ENCODE data around the gene TAF6.

Gene TAF6

GRCh38 chr7:100119072-100119969 lies at the start of gene TAF6, which contains the start of gene CNPY4:
TSS of gene TAF6 (minus strand) at chr7:100119358. CDS start at chr7:100114209, 5,149 bp downstream.
TSS of gene CNPY4 (plus strand) at chr7:100119634. CDS start at chr7:100119745, 111 bp downstream.
- peak; percentile 78 for DNase-seq

- no peak for DNase-seq
These were observed 48.8 kb upstream of the TAF6 start for GRCh38 chr7:100167912-100168323.

GRCh38 chr7:100166970-100167911 lies 48.1 kb upstream of the TAF6 start:
- no peak for DNase-seq

- no peak for DNase-seq
These were observed 47.3 kb upstream of the TAF6 start for GRCh38 chr7:100166317-100166940.

- no peak for DNase-seq
These were observed 44.7 kb upstream of the TAF6 start for GRCh38 chr7:100163871-100164270.

GRCh38 chr7:100163006-100163531 lies 43.9 kb upstream of the TAF6 start:
- DNase-seq = no peak

GRCh38 chr7:100160067-100160466 lies 40.9 kb upstream of the TAF6 start:
- no peak for DNase-seq

GRCh38 chr7:100159099-100159623 lies 40.0 kb upstream of the TAF6 start:
- DNase-seq = no peak

- DNase-seq = peak; percentile 52
These were observed 39.3 kb upstream of the TAF6 start, which contains the start of gene TRAPPC14 for GRCh38 chr7:100158229-100159098. TSS of gene TRAPPC14 (minus strand) at chr7:100158723. CDS start at chr7:100158499, 224 bp downstream.

GRCh38 chr7:100157334-100158228 lies 38.4 kb upstream of the TAF6 start:
- no peak for DNase-seq

- DNase-seq = no peak
These were observed 37.8 kb upstream of the TAF6 start for GRCh38 chr7:100157069-100157333.

- DNase-seq = no peak
These were observed 37.3 kb upstream of the TAF6 start for GRCh38 chr7:100156331-100157068.

GRCh38 chr7:100155553-100156317 lies 36.6 kb upstream of the TAF6 start:
- DNase-seq = no peak

- DNase-seq = no peak
These were observed 35.7 kb upstream of the TAF6 start for GRCh38 chr7:100154651-100155491.

- no peak for DNase-seq
These were observed 34.8 kb upstream of the TAF6 start for GRCh38 chr7:100153708-100154535.

GRCh38 chr7:100152937-100153666 lies 33.9 kb upstream of the TAF6 start:
- no peak for DNase-seq

All from SHP77 treated with DMSO at 0.1 percent for 48 hours (cell line).